ENCODE measurements around the gene NFYC. TPM values are rescaled to one million over a fixed set of nuclear protein-coding genes. Genes with fewer than 3 reads are reported as not detected.

Gene NFYC
- total and polyA plus RNA-seq, 7 donors: 45.8 to 69.0 (median 58.6) TPM

DNA sequence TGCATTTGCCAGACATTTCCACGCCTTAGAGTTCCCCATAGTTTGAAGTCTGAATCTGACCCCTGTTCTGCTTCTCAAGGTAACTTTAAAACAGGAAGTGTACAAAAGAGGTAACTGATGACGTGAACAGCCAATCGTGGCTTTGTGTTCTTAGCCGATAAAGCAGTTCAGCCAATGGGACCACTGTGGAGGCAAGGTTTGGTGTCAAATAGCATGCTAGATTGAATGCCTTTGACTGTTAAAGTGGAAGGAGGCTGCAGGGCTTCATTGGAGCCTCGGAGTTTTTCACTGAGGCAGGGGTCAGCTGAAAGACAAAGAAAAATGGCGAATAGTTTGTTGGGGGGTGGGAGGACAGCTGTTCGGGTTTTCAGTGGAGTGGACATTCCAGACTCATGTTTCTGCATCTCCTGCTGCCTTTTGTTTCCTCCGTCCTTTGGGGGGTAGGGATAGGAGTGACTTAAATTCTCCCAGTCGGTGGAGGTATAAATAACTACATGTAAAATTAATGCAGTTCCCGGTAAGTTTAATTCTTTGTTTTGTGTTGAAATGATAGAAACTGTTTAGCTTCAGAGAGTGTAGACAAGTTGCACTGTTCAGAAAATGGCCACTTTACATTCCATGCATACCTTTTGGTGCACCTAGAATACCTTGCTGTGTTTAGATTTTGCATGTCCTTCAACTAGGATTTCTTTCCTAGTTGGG lies 17.7 kb downstream of the NFYC start:
- intact Hi-C loops (cut with DNase I): loop anchor here in 1 of 2 donors (2.0 kb wide), 1 partner anchor 16 kb away; no protein-coding TSS in a partner anchor
- Histone ChIP-seq H3K4me3 (peak overlapping the region; percentile 75), H3K27me3 (ENCODE audit: insufficient read depth in 3 of 3, low read length in 2 of 3) (no peaks in the 10 kb centered on the region), H3K27ac (peak overlapping the region; percentile 81), H3K9me3 (no peaks in the 10 kb centered on the region), H3K4me1 (peaks cover 63% of the 10 kb centered on the region), H3K36me3 (ENCODE audit: insufficient read depth in 1 of 2, low read depth in 1 of 2) (peaks cover 0 to 3% of the 10 kb centered on the region in 2 donors)
- peak; percentile 92 to 95 (median 93) for ATAC-seq
- 0 to 2% (median 1%) methylated on average over 10 of the region's 10 CpGs for WGBS, 3 donors
- TF ChIP-seq, protein P1, sequence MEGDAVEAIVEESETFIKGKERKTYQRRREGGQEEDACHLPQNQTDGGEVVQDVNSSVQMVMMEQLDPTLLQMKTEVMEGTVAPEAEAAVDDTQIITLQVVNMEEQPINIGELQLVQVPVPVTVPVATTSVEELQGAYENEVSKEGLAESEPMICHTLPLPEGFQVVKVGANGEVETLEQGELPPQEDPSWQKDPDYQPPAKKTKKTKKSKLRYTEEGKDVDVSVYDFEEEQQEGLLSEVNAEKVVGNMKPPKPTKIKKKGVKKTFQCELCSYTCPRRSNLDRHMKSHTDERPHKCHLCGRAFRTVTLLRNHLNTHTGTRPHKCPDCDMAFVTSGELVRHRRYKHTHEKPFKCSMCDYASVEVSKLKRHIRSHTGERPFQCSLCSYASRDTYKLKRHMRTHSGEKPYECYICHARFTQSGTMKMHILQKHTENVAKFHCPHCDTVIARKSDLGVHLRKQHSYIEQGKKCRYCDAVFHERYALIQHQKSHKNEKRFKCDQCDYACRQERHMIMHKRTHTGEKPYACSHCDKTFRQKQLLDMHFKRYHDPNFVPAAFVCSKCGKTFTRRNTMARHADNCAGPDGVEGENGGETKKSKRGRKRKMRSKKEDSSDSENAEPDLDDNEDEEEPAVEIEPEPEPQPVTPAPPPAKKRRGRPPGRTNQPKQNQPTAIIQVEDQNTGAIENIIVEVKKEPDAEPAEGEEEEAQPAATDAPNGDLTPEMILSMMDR (IDR thresholded peaks at IDR 0.05): no peak
- DNase-seq: peak; percentile 55 to 63

DNA sequence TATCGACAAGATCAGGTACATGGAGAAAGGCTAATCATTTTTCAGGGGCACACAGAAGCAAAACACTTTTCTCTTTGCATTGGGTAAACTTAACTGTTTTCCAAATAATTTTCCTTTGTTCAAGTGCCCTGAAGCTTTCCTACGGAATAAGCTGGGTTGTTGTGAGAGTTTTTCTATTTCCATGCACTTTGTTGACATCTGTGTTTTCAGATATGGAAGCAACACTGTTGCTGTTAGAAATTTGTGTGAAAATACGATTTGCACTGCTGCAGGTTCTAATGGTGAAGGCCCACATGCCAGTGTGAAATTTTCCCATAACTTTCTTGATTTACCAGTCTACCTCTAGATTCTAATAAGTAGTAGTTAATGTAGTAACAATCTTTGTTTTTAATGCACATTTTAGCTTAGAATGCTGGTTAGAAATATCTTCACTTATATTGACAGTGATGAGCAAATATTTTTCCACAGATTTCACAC lies 18.3 kb downstream of the NFYC start:
- Histone ChIP-seq H3K27ac (peak overlapping the region; percentile 81), H3K27me3 (ENCODE audit: insufficient read depth in 3 of 3, low read length in 2 of 3) (no peaks in the 10 kb centered on the region), H3K4me3 (peak overlapping the region; percentile 75), H3K9me3 (no peaks in the 10 kb centered on the region), H3K4me1 (peaks cover 58% of the 10 kb centered on the region), H3K36me3 (ENCODE audit: insufficient read depth in 1 of 2, low read depth in 1 of 2) (peaks cover 0 to 3% of the 10 kb centered on the region in 2 donors)
- DNase-seq (no peak), ATAC-seq (no peak)
- WGBS, 3 donors: 1 to 4% (median 4%) methylated on average over 3 of the region's 3 CpGs
- intact Hi-C loops (cut with DNase I): loop anchor here in 1 of 2 donors (2.0 kb wide), 1 partner anchor 17 kb away; no protein-coding TSS in a partner anchor
- TF ChIP-seq, protein P1 (IDR thresholded peaks at IDR 0.05): no peak

DNA sequence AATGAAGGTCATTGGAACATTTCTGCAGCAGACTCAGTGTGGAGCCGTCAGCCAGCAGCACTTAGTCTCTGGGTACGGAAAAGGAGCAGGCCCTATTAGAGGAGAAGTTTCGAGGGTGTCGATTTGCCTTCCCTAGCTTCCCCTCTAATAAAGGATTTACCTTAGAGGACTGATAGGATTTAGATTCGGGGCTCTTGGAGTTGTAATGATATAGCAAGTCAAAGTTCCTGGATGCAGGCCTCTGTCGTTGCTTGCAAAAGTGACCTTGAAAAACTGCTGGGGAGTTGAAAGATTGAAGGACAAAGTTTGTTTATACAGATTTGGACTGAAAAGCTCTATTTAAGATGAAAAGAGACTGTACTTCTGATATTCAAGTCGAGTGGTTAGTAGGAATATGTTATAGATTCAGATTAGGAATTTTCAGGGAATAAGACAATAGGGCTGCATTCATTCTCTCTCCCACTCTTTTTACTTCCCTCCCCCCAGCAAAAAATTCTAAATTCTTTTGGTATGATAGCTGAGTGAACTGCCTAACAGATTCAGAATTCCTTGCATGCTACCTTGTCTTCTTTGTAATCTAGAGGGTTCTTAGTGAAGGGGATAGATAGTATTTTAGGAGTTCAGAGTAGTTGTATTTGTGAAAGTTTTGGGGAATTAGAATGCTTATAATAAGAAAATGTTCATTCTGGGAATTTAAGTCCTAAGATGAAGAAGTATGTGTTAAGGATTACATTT lies 19.2 kb downstream of the NFYC start:
- H3K36me3 ChIP-seq (ENCODE audit: insufficient read depth in 1 of 2, low read depth in 1 of 2): peaks cover 0 to 3% of the 10 kb centered on the region in 2 donors
- H3K27me3 ChIP-seq (ENCODE audit: insufficient read depth in 3 of 3, low read length in 2 of 3): no peaks in the 10 kb centered on the region
- H3K27ac ChIP-seq: peak overlapping the region; percentile 81
- TF ChIP-seq, protein P1 (IDR thresholded peaks at IDR 0.05): no peak
- DNase-seq (no peak), ATAC-seq (no peak)
- H3K9me3 ChIP-seq: no peaks in the 10 kb centered on the region
- H3K4me1 ChIP-seq: peaks cover 57% of the 10 kb centered on the region
- intact Hi-C loops (cut with DNase I): no loop called here
- WGBS, 3 donors: 4 to 9% (median 6%) methylated on average over 7 of the region's 7 CpGs
- peak overlapping the region; percentile 75 for H3K4me3 ChIP-seq

DNA sequence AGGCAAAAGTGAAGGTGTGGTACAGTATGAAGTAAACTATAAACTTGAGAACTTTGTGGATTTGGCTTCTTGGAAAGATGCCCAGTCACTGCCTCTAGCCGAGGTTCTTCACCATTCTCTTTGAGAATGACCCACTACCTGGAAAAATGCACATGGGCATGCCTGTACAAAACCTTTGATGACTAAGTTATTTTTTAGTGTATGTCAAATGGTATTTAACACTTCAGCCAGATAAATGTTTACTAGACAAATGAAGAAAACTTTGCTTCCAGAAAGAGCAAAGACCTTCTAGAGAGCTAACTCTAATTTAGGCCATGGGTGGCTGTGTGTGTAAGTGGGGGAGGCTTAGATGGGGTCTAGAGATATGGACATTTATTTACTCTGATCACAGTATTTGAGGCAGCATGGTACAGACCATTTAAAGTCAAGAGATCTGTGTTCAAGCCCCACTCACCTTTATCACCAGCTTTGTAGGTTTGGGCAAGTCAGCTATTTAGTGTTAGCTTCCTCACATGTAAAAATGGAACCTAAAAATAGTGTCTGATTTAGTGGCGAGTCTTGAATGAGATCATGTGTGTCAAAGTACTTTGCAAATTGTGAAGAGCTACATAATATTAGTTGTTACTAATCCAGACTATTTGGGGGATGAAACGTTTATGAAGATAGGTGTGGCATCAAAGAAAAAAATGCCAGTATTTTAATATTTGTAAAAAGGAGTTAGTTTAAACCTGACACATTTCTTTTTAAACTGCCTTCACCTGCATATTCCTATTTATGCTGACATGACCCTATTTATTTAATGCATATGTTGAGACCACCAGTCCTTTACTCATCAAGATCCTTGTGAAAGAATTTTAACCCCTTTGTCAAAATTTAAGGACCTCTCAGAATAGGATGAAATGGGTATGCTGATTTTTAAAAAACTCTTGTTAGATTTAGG lies 20.2 kb downstream of the NFYC start:
- DNase-seq (no peak), ATAC-seq (peak; percentile 49 to 77 (median 67))
- Histone ChIP-seq H3K27ac (peak overlapping the region; percentile 81), H3K27me3 (ENCODE audit: insufficient read depth in 3 of 3, low read length in 2 of 3) (no peaks in the 10 kb centered on the region), H3K9me3 (no peaks in the 10 kb centered on the region), H3K4me3 (peak overlapping the region; percentile 75), H3K36me3 (ENCODE audit: insufficient read depth in 1 of 2, low read depth in 1 of 2) (peaks cover 0 to 3% of the 10 kb centered on the region in 2 donors), H3K4me1 (peaks cover 66% of the 10 kb centered on the region)
- 1 to 4% (median 3%) methylated on average over 3 of the region's 3 CpGs for WGBS, 3 donors
- TF ChIP-seq, protein P1 (IDR thresholded peaks at IDR 0.05): no peak
- intact Hi-C loops (cut with DNase I): no loop called here

All from psoas muscle (tissue), 8 donors.